ENCODE results near the gene PLXNA2.
A peak's percentile ranks its signal among the peaks of the same experiment; 100 is the strongest.

The PLXNA2 gene

DNA sequence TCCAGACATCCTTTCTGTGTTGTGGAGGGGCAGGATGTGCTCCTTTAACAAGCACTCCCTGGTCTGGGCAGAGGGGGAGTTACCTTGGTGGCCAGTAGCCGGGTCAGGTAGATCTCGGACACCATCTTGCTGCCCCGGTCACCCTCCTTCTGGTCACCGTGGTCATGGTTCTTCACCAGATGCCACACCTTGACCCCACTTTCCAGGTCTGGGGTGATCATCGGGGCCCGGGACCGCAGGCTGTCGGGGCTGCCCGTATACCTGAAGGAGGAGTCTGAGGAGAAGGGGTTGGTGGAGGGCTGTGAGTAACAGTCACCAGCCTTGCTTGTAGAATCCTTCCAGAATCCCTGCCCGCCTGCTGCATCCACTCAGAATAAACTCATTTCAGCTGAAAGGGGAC, 210.9 kb downstream of the PLXNA2 start:
- TF ChIP-seq, protein P1, sequence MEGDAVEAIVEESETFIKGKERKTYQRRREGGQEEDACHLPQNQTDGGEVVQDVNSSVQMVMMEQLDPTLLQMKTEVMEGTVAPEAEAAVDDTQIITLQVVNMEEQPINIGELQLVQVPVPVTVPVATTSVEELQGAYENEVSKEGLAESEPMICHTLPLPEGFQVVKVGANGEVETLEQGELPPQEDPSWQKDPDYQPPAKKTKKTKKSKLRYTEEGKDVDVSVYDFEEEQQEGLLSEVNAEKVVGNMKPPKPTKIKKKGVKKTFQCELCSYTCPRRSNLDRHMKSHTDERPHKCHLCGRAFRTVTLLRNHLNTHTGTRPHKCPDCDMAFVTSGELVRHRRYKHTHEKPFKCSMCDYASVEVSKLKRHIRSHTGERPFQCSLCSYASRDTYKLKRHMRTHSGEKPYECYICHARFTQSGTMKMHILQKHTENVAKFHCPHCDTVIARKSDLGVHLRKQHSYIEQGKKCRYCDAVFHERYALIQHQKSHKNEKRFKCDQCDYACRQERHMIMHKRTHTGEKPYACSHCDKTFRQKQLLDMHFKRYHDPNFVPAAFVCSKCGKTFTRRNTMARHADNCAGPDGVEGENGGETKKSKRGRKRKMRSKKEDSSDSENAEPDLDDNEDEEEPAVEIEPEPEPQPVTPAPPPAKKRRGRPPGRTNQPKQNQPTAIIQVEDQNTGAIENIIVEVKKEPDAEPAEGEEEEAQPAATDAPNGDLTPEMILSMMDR (IDR thresholded peaks at IDR 0.05; ENCODE audit: unreplicated experiment in 3 of 3): no peak
- peak overlapping the region in 1 of 3 experiments; percentile 70 for H3K27ac Mint-ChIP-seq
- peaks cover 68% of the 10 kb centered on the region for H3K36me3 Mint-ChIP-seq (ENCODE audit: low read depth)
- H3K27me3 Mint-ChIP-seq (ENCODE audit: low read depth): peaks cover 23% of the 10 kb centered on the region
- no peaks in the 10 kb centered on the region for H3K9me3 Mint-ChIP-seq
- H3K4me1 Mint-ChIP-seq: peaks cover 67% of the 10 kb centered on the region
- H3K4me3 Mint-ChIP-seq: no peak overlapping the region

GRCh38 chr1:208031932-208032320, 212.3 kb downstream of the PLXNA2 start:
- peaks cover 16% of the 10 kb centered on the region for H3K27me3 Mint-ChIP-seq (ENCODE audit: low read depth)
- peaks cover 71% of the 10 kb centered on the region for H3K4me1 Mint-ChIP-seq
- no peak overlapping the region for H3K4me3 Mint-ChIP-seq
- H3K9me3 Mint-ChIP-seq: no peaks in the 10 kb centered on the region
- H3K27ac Mint-ChIP-seq: peak overlapping the region in 2 of 3 experiments; percentile 66 to 70
- TF ChIP-seq, protein P1 (IDR thresholded peaks at IDR 0.05; ENCODE audit: unreplicated experiment in 3 of 3): no peak
- peaks cover 67% of the 10 kb centered on the region for H3K36me3 Mint-ChIP-seq (ENCODE audit: low read depth)

DNA sequence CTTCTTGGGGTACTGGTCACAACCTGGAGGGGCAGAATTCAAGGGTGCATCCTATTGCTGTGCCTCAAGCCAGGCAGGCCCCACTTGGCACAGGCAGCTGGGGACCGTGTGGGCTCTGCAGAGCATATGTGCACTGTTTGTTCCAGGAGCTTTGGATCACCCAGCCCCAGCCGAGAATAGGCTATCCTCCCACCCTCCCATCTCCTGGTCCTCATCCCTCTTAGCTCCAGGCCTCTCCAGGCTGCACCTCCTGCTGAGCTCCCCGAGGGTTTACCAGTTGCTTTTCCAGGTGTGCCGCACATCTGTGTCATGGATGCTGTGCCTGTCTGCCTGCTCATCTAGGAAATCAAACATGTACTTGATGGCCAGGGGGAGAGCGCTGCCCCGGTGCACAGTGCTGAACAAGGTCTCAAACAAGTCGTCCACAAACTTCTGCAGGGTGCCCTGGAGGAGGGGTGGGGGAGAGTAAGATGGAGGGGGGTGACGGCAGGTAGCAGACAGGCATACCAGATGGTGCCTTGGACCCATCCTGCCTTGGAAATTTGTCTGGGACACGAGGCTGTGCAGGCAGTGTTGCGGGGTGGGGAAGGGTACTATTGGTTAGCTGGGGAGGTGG, 212.8 kb downstream of the PLXNA2 start:
- TF ChIP-seq, protein P1 (IDR thresholded peaks at IDR 0.05; ENCODE audit: unreplicated experiment in 3 of 3): no peak
- Mint-ChIP-seq H3K36me3 (ENCODE audit: low read depth) (peaks cover 70% of the 10 kb centered on the region), H3K27ac (peak overlapping the region in 2 of 3 experiments; percentile 66 to 70), H3K4me3 (no peak overlapping the region), H3K4me1 (peaks cover 66% of the 10 kb centered on the region), H3K27me3 (ENCODE audit: low read depth) (peaks cover 13% of the 10 kb centered on the region), H3K9me3 (no peaks in the 10 kb centered on the region)

- Mint-ChIP-seq H3K4me1 (peaks cover 64% of the 10 kb centered on the region), H3K36me3 (ENCODE audit: low read depth) (peaks cover 77% of the 10 kb centered on the region), H3K27ac (peak overlapping the region; percentile 64 to 70 (median 66)), H3K27me3 (ENCODE audit: low read depth) (peaks cover 14% of the 10 kb centered on the region), H3K9me3 (no peaks in the 10 kb centered on the region), H3K4me3 (peak overlapping the region in 1 of 3 experiments; percentile 21)
- TF ChIP-seq, protein P1 (IDR thresholded peaks at IDR 0.05; ENCODE audit: unreplicated experiment in 3 of 3): no peak
These were observed 213.7 kb downstream of the PLXNA2 start for GRCh38 chr1:208030288-208031091.

DNA sequence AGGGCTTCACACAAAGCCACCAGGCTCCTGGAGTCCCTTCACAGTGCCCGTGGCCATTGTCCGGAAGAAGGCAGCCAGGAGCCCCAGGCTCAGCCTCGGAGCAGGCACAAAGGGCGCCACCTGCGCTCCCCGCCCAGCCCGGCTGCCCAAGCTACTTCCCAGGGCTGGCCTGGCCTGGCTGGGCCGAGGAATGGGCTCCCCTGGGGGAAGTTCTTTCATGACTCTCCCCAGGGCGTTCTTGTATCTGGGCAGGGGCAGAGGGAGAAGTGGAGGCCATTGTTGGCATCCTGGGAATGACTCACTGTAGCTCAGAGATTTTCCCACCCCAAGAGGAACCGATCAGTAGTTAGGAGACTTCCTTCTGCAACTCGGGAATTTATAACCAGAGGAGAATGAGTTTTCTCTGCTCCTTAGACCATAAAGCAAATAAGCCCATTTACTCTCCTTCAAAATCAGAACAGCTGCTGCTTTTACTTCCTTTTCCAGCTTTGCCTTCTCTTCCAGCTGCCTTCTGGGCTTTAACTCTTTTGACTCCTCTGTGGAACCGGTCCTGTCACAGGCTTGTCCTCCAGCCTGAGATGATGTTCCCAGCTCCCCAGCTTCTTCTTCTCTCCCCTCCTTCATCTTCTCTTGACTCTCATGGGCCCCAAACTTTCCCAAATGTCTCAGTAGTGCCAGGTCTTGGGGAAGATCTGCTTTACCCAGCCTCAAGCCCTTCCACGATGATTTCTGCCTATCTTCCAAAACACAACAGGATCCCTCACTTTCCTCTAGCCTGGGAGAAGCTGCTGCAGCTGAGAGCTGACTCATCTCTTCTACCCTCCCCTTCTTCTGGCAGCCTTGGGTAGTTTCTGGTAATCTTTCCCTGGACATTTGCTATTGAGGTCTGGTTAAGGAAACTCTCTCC, 214.6 kb downstream of the PLXNA2 start:
- Mint-ChIP-seq H3K4me1 (peaks cover 67% of the 10 kb centered on the region), H3K27me3 (ENCODE audit: low read depth) (peaks cover 17% of the 10 kb centered on the region), H3K36me3 (ENCODE audit: low read depth) (peaks cover 86% of the 10 kb centered on the region)

More for the DNA sequence above, 214.6 kb downstream of the PLXNA2 start:
- Mint-ChIP-seq H3K4me3 (peak overlapping the region in 1 of 3 experiments; percentile 21), H3K27ac (peak overlapping the region; percentile 64 to 70 (median 66)), H3K9me3 (no peaks in the 10 kb centered on the region)
- TF ChIP-seq, protein P1 (IDR thresholded peaks at IDR 0.05; ENCODE audit: unreplicated experiment in 3 of 3): no peak

Data from nephron (organoid).